HG02938 (cell line): ENCODE data around the gene TLR7.
A peak's percentile ranks its signal among the peaks of the same experiment; 100 is the strongest.

Experiments
- ATAC-seq: cut with Tn5 transposase; IDR thresholded peaks from one replicate; pipeline ENCODE4 v1.9.1; 2021; ENCODE audit warnings: mild to moderate bottlenecking, moderate library complexity; ENCODE audit not compliant: unreplicated experiment

Gene TLR7

DNA sequence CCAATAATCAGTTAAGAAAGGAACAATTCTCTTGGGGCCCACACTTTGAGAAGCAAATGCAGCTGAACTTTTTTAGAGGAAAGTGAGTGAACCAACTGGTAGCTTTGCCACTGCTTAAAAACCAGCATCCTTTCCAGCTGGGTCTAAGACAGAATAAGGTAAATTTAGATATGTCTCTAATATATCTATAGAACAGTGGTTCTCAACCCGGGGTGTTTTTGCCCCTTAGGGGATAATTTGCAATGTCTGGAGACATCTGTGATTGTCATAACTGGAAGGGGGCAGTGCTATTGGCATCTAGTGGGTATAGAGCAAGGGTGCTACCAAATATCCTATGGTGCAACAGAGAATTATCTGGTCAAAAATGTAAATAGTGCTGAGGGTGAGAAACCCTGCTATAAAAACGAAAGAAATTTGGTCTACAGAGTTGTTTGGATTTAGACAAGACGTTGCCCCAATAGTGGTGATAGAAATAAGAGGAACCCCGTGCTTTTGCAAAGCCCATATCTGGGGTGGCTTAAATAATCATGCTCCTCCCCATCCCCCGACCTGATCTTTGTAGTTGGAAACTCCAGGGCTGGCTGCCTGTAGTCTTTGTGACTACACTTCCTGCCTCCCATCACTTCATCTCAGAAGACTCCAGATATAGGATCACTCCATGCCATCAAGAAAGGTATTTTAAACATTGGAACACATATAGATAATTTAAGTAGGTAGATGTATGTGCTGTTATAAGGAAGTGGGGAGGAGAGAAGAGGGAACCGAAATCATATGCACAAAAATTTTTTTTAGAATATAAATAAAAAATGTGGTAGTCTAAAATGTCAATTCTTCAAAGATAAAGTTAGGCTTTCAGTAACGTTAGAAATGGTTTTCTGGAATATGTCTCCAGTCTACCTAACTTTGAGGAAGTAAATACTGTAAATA is at the start of gene TLR7:
Gene TLR7, plus strand, starts transcription at position 622 of the 927 bp plus-strand sequence. CDS start 507 bp downstream, outside the sequence.
- no peak for ATAC-seq

GRCh38 chrX:12817528-12817927 is 49.3 kb upstream of the TLR7 start:
- ATAC-seq, result no peak

DNA sequence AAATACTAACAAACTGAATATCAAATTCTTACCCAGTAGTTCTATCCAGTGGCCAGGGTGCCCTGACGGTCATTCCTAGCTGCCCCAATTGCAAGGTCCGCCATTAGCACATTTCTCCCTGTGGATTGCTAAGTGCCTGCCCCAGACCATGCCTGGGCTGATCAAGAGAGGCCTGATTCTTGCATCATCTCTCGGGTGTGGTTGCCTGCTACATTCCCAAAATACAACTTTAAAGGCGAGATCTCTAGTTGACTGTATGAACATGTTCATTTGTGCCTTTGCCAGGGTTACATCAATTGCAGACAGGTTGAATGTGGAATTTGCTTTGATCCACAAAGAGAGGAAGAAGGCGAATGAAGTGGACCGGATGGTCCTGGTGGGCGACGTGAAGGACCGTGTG is 47.6 kb upstream of the TLR7 start:
- ATAC-seq, result no peak

- ATAC-seq, result no peak
These were observed 46.1 kb upstream of the TLR7 start for GRCh38 chrX:12820737-12821136.

GRCh38 chrX:12824944-12825343 is 41.9 kb upstream of the TLR7 start:
- ATAC-seq, result no peak

GRCh38 chrX:12825801-12826200 is 41.1 kb upstream of the TLR7 start:
- no peak for ATAC-seq

DNA sequence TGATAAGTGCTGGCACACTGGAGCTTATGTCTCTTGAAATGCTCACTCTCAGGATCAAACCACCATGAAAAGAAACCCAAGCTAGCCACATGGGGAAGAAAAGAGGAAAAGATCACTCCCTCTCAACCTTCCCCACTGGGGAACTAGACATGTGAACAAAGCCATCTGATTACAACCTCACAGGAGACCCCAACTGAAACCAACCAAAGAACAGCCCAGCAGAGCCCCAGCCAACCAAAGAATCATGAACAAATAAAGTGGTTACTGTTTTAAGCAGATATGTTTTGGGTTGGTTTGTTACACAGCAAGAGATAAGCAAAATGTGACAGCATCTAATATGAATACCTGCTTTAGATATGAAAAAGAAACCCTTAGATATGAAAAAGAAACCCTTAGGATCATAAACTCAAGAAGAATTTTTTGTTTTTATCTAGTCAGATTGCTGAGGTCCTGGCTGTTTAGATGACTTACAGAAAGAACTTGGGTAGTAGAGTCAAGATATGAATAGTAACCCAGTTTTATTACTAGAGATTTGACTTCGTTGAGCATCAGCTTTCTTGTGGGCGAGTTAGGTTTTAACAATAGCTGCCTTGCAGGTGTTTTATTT is 23.7 kb upstream of the TLR7 start:
- no peak for ATAC-seq

DNA sequence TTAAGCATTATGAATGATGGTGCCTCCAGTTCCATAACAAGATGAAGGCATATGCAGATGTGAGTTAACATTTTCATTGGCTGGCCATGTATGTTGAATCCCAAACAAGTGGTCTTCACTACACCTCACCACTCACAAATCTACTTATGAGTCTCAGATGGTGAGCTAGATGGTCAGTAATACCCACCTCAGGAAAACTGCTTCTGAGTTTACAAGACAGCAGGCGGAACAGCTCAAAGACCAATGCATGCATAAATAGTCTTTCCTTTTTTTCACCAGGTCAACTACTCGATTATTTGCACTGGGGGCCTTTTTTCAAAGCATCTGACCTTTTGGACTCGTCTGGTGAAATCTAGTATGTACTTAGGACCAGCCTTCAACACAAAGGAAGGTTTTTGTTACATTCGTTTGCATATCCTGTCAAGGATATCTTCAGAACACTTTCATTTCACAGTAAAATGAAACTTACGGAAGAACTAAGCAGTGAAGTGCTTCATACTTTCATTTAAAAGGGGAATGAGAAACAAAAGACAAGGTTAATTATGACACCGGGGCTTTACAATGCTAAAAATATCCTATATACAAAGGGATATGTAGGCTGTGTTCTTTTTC is 23.1 kb upstream of the TLR7 start:
- ATAC-seq, result peak; percentile 93

- no peak for ATAC-seq
These were observed 22.6 kb upstream of the TLR7 start for GRCh38 chrX:12844319-12844718.

DNA sequence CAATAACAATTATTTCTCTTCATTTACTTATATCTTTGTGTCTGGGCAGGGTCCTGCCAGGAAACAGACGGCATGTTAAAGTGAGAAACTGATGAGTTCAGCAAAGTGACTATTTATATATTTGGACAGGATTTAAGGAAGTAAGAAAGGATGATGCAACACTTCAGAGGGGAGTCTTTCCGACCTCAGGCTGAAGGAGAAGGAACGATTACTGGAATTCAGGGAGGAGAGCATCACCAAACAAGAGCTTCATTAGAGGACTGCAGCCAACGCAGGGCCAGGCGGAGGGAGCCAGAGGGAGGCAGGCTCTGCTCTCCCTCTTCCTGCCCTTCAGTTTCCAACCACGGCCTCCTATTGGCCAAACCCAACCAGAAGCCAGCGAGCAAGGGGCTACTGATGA is 1.5 kb upstream of the TLR7 start:
- no peak for ATAC-seq

DNA sequence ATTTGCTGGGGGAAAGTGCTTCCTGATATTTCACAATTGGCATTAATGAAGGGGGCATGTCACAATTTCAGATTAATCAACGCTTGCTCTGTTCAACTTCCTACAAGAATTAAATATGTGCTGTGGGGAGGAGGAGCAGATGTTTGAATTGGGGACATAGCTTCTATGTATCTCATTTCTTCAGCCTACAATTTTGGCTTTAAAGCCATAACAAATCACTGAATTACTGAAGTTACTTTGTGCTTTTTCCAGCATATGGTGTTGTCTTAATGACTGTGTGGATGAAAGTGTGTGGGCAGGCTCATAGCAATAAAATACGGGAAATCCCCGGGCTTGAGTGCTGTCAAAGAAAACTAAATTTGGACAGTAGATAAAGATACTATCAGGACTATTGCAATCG is 813 bp downstream of the TLR7 start:
- no peak for ATAC-seq

DNA sequence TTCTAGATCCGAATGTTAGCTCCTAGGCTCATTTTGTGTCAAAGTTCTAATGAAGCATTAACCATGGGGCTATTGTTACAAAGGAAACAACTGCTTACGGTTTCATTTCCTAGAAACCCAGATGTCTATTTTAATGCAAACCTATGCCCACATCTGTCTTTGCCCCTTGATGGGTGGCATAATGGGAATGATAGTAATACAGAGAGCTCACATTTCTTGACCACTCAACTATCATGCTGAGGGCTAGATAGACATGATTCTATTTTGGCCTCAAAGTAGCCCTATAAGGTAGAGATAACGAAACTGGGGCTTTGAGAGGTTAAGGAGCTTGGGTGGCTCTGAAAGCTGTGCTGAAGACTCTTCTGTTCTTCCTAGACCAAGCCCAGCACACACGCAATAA is 1.9 kb downstream of the TLR7 start:
- ATAC-seq, result peak; percentile 53

GRCh38 chrX:12871257-12871656 is 4.4 kb downstream of the TLR7 start:
- ATAC-seq, result no peak

- no peak for ATAC-seq
These were observed 5.9 kb downstream of the TLR7 start for GRCh38 chrX:12872741-12873140.

DNA sequence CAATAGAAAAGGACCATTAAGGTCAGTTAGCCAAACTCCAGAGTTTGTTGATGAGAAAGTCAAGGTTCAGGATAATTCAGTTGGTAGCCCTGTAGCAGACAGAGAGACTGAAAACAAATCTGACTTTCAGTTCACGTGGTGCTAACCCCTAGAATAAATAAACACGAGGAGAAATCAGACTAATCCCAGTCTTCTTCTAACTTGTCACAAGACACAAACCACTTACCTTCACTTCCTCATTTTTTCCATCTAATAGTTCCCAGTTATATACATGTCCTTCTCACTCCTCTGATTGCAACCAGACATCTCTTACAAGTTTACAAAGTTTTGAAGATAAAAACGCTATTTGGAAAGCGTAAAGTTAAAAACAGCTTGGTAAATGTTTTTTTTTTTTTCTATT is 7.7 kb downstream of the TLR7 start:
- no peak for ATAC-seq

GRCh38 chrX:12877386-12877785 is 10.5 kb downstream of the TLR7 start:
- ATAC-seq, result no peak

GRCh38 chrX:12878536-12878935 is 11.7 kb downstream of the TLR7 start:
- ATAC-seq, result no peak

DNA sequence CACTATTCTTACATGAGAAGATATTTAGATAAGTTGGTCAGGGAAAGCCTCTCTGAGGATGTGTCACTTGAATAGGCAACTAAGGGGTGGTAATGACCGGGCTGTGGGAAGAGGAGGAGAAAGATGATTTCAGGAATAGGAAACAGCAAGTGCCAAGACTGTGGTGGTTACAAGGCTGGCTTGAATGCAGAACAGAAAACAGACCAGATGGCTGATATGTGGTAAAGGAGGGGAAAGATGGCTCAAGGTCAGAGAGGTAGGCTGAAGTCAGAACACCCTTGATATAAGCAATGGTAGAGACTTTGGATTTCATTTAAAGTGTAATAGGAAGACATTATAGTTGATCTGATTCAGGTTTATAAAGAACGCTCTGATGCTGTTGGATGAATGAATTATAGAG is 15.0 kb downstream of the TLR7 start:
- ATAC-seq, result no peak

GRCh38 chrX:12885508-12885907 is 18.6 kb downstream of the TLR7 start:
- no peak for ATAC-seq

- ATAC-seq, result no peak
These were observed 19.7 kb downstream of the TLR7 start for GRCh38 chrX:12886545-12886944.

- no peak for ATAC-seq
These were observed 20.3 kb downstream of the TLR7 start for GRCh38 chrX:12887141-12887540.

DNA sequence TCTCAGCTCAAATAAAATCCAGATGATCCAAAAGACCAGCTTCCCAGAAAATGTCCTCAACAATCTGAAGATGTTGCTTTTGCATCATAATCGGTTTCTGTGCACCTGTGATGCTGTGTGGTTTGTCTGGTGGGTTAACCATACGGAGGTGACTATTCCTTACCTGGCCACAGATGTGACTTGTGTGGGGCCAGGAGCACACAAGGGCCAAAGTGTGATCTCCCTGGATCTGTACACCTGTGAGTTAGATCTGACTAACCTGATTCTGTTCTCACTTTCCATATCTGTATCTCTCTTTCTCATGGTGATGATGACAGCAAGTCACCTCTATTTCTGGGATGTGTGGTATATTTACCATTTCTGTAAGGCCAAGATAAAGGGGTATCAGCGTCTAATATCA is 20.9 kb downstream of the TLR7 start:
- no peak for ATAC-seq
